GM12801 (cell line): ENCODE measurements around the gene DGKB.

ENCODE experiments used
- TF ChIP-seq, protein P1 (sequence below): IDR thresholded peaks from one replicate; pipeline ENCODE4 v1.5.1; 2011; ENCODE audit warnings: control low read depth; ENCODE audit not compliant: insufficient read length; ENCODE audit errors: extremely low read depth

The DGKB gene

DNA sequence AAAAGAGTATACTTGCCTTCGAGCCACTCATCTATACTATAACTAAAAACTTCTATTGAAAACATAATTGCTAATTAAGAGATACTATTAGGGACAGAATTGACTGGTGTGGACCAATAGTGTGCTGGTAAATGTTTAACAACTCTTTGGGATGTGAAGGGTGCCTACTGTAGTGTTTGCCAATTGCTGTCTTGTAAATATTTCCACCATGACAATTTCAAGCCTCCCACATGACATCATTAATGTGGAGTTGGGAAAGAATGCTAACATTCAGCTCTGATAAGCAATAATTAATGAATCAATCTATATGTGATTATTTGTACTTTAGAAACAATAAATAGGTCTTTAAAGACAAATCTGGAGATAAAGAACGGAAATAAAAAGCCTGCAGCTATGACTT is 136.8 kb downstream of the DGKB start:
- TF ChIP-seq, protein P1, sequence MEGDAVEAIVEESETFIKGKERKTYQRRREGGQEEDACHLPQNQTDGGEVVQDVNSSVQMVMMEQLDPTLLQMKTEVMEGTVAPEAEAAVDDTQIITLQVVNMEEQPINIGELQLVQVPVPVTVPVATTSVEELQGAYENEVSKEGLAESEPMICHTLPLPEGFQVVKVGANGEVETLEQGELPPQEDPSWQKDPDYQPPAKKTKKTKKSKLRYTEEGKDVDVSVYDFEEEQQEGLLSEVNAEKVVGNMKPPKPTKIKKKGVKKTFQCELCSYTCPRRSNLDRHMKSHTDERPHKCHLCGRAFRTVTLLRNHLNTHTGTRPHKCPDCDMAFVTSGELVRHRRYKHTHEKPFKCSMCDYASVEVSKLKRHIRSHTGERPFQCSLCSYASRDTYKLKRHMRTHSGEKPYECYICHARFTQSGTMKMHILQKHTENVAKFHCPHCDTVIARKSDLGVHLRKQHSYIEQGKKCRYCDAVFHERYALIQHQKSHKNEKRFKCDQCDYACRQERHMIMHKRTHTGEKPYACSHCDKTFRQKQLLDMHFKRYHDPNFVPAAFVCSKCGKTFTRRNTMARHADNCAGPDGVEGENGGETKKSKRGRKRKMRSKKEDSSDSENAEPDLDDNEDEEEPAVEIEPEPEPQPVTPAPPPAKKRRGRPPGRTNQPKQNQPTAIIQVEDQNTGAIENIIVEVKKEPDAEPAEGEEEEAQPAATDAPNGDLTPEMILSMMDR = no peak

DNA sequence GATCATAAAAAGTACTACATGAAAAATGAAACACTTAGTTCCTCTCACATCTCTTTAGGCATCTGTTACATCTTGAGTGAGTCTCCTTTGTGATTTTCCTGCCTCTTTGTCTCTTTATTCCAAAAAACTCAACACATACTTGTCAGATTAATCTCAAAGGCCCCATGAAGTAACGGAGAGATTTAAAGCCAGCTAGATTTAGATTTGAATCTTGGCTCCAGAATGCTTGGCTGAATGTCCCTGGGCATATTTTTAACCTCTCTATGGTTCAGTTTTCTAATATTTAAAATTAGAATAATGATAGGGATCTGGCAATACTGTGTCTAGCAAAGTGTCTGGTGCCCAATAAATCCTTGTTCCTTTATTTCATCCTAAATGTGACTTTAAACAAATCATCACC is 140.0 kb downstream of the DGKB start:
- TF ChIP-seq, protein P1 = no peak

DNA sequence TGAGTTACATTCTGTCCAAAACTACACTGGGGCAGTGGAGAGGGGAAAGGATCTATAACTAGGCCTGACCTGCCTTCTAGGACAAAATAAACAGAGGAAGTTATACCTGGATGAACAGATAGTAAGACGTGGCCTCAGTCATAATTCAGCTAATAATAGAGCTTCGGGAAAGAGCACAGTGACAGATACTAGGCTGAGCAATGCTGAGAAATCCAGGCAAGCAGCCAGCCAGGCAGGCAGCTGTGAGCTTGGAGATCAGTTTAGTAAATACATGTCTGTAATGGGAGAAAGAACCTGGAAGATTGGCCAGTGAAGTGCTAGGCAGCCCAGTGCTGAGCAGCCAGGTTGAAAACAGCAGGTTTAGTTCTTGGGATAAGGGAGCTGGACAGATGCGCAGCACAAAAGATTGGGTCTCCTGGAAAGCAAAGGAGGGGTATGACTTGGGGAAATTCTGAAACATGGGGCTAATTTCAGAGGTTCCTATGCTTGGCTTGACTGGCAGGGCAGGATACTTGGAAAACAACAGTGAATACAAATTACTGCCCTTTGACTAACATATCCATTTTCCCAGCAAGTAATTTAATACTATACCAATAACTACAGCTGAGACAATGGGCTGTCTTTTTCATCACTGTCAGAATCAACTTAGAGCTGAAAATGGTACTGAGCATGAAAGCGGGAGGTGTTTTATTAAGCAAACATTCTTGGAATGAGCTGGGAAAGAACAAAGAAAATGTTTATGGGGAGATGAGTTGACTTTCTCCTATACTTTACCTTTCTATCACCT is 140.8 kb downstream of the DGKB start:
- TF ChIP-seq, protein P1 = no peak

DNA sequence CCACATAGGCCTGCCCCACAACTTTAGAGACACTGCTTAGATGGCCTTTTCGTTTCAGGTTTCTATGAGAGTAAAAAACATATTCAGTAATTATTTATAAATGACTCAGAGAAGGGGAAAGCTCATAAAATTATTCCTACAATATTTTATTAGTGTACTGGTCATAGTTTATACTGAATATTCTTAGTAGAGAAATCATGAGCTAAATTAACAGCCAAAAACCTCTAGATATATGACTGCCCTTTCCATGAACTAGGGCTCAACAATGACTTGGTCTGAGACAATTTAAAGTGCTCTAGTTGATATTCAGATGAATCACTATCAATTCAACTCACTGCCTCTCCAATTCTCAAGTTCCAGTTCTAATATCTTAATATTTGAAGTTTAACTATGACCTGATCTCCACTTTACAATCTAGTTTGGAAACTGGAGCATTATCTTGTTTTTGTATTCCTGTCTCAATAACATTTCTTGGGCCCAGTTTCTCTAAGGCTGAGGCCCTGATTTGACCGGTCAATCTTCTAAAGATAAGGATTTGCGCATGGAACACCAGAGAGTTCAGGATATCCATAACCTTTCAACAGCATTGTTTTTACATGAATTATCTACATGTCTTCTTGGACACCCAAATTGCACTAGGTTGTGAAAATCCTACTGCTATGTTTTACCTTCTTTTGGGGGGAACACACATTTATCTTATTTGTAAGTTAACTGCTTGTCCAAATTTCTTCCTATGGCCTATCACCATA is 141.6 kb downstream of the DGKB start:
- TF ChIP-seq, protein P1 = no peak

DNA sequence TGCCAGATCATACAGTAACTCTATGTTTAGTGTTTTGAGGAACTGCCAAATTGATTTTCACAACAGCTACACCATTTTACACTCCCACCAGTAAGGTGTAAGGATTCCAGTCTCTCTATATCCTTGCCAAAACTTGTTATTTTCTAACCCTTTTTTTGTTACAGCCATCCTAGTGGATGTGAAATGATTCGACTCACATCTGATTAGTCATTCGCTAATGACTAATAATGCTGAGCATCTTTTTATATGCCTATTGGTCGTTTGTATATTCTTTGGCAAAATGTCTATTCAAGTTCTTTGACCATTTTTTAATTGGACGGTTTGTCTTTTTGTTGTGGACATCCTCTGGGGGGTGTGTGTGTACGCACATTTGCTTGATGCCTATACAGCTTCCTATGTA is 142.8 kb downstream of the DGKB start:
- TF ChIP-seq, protein P1 = no peak

DNA sequence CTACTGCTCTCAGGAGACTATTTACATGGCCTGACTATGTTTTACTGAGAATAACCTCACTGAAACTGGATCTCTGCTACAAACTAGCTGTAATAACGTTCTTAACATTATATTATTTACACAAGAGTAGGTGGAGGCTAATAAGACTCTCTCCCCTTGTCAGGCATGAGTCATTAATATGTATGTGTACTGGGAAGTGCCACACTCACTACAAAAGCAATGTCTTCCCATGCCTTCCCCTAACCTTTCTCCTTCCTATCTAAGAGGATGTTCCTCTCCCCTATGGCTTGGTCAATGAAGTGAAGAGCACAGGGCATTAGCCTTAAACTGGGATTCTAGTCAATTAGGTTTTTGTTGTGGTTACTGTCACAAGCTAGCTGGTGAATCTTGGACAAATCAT is 147.9 kb downstream of the DGKB start:
- TF ChIP-seq, protein P1 = no peak

DNA sequence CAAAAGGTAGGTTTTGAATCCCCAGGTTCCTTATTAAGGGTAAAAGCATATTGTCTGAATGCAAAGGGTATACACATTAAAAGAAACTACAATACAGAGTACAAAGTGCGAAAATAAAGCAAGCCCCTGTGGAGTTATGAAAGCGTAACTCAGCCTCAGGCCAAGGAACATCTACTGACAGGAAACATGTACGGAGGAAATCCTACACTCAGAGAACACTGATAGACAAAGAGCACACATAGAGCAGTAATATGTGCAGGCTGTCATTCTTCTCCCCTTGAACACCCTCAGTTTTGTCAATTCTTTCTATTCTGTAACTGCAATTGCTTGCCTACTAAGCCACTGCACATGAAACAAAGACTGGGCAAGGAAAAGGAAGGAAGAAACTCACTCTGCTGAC is 150.2 kb downstream of the DGKB start:
- TF ChIP-seq, protein P1 = no peak
